M059J (cell line): ENCODE data around the gene SLC4A2. TPM values are rescaled to one million over a fixed set of nuclear protein-coding genes. Genes with fewer than 3 reads are reported as not detected.

Experiments
- DNase-seq: peaks from one replicate; pipeline ENCODE4 v3.0.0-alpha.2; 2012; ENCODE audit warnings: low read depth
- total RNA-seq: library from RNA; depleted of rRNA; stranded (reverse); fragments of >200 nt; shearing (Covaris generic); gene quantifications from 2 replicates; pipeline ENCODE4 v1.2.3, GENCODE V29; 2014

The SLC4A2 gene
- total RNA-seq, 1 experiment from 2014 or later: 101 TPM

DNA sequence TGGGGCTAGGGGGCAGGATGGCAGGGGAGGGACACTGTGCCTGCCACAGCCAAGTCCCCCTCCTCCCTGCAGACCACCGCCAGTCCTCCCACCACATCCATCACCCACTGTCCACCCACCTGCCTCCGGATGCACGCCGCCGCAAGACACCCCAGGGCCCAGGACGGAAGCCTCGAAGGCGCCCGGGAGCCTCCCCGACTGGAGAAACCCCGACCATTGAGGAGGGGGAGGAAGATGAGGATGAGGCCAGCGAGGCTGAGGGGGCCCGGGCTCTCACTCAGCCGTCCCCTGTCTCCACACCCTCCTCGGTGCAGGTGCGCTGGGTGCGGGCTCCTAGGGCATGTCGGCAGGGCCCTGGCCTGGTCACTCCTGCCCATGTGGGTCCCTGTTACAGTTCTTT lies 5.1 kb downstream of the SLC4A2 start:
- no peak for DNase-seq

DNA sequence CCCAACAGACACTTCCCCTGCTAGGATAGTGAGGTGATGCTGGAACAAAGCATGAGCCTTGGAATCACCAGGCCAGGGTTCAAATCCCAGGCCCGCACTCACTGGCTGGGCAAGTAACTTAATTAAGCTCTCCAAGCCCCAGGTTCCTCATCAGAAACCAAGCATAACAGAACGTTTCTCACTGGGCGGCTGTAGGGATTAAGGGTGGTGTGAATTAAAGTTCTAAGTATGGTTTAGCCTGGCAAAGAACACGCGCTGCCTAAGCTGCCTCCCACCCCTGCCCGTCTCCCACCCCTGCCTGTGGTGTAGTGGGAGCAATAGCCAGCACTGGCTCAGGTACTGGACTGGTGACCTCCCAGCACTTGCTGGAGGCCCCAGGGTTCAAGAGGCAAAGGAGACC lies 5.6 kb downstream of the SLC4A2 start:
- DNase-seq: no peak

- DNase-seq: no peak
These were observed 6.1 kb downstream of the SLC4A2 start for GRCh38 chr7:151065516-151065915.

- no peak for DNase-seq
These were observed 7.0 kb downstream of the SLC4A2 start for GRCh38 chr7:151066273-151066974.

- no peak for DNase-seq
These were observed 8.8 kb downstream of the SLC4A2 start for GRCh38 chr7:151068069-151068773.

DNA sequence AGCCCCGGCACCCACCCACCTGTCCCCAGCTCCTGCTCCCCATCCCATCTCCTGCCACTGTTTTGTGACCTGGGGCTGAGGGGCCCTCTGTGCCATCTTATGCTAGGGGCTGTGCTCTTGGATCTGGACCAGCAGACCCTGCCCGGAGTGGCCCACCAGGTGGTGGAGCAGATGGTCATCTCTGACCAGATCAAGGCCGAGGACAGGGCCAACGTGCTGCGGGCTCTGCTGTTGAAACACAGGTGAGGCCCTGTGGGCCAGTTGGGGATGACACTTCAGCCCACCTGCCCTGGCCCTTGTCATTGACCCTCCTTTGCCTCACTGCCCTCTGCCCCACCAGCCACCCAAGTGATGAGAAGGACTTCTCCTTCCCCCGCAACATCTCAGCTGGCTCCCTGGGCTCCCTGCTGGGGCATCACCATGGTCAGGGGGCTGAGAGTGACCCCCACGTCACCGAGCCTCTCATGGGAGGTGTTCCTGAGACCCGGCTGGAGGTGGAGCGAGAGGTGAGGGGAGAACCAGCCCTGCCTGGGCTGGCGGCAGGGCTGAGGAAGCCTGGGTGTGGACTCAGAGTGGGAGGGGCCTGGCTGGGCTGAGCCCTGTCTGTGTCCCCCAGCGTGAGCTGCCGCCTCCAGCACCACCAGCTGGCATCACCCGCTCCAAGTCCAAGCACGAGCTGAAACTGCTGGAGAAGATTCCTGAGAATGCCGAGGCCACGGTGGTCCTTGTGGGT lies 10.6 kb downstream of the SLC4A2 start:
- DNase-seq: no peak

DNA sequence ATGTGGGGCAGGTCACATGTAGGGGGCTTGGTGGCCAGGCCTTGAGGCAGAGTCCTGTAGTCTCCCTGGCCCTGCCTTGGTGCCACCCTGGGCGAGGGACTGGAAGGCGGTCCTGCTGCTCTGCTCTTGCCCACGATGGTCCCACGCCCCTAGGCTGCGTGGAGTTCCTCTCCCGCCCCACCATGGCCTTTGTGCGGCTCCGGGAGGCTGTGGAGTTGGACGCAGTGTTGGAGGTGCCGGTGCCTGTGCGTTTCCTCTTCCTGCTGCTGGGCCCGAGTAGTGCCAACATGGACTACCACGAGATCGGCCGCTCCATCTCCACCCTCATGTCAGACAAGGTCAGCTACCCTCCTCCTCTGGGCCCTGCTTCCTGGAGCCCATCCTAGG lies 11.2 kb downstream of the SLC4A2 start:
- DNase-seq: no peak

- DNase-seq: no peak
These were observed 11.9 kb downstream of the SLC4A2 start for GRCh38 chr7:151071032-151071866.

DNA sequence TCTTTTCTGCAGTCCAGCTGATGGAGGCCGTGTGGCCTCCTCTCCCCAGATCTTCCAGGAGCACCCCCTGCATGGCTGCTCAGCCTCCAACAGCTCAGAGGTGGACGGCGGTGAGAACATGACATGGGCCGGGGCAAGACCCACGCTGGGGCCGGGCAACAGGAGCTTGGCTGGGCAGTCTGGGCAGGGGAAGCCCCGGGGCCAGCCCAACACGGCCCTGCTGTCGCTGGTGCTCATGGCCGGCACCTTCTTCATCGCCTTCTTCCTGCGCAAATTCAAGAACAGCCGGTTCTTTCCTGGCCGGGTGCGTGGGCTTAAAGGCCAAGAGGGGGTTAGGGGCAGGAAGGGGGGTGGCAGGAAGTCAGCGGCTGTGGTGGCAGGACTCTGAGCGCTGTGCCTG lies 14.6 kb downstream of the SLC4A2 start:
- no peak for DNase-seq

- DNase-seq: no peak
These were observed 15.7 kb downstream of the SLC4A2 start for GRCh38 chr7:151074817-151075661.

GRCh38 chr7:151075662-151075971 lies 16.2 kb downstream of the SLC4A2 start:
- no peak for DNase-seq

DNA sequence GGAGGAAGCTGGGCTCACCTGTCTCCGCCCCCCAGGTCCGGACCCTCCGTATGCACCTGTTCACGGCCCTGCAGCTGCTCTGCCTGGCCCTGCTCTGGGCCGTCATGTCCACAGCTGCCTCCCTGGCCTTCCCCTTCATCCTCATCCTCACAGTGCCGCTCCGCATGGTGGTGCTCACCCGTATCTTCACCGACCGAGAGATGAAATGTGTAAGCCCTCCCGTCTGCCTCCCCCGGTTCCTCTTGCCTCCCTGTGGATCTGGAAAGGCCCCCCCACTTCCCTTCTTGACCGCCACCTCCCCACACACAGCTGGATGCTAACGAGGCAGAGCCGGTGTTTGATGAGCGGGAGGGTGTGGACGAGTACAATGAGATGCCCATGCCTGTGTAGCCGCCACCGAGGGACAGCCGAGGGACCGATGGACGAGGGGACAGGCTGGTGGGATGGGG lies 16.6 kb downstream of the SLC4A2 start:
- DNase-seq: no peak

- no peak for DNase-seq
These were observed 17.7 kb downstream of the SLC4A2 start for GRCh38 chr7:151076863-151077704.

GRCh38 chr7:151077705-151078232 lies 18.4 kb downstream of the SLC4A2 start:
- DNase-seq: no peak

GRCh38 chr7:151078233-151079040 lies 19.0 kb downstream of the SLC4A2 start:
- no peak for DNase-seq

- no peak for DNase-seq
These were observed 20.0 kb downstream of the SLC4A2 start for GRCh38 chr7:151079199-151079910.

- DNase-seq: peak; percentile 28
These were observed 20.7 kb downstream of the SLC4A2 start for GRCh38 chr7:151080067-151080521.

DNA sequence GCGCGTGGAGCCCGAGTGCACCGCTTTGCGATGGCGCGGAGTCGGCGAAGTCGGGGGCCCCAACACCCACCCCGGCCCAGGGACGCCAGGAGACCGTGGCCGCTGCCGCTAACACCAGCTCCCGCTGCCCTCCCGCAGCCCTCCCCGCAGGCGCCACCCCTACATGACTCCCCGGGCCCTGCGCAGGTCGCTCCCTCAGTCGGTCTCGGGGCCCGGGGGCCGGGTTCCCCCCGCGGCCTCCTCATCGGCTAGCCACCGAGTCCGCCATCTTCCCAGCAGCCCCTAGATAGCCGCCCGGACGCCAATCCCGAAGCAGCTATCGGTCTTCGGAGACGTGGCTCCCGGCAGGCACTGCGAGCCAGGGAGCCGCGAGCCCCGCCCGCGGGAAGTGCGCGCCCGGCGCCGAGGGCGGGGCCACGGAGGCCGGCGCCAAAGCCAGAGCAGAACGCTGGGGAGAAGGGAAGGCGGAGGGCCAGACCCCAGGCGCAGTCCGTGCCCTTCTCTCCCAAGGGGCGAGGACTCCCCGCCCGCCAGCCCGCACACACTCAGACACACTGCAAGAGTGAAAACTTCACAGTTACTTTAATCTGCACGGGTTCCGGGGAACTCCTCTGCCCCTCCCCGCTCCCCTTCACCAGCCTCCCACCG lies 21.3 kb downstream of the SLC4A2 start, which contains the start of gene FASTK:
Gene FASTK, minus strand, starts transcription at position 288 of the 648 bp plus-strand sequence. Its CDS starts 43 bp downstream, at position 245.
- DNase-seq: peak; percentile 90
